GM12878 (cell line): ENCODE measurements around the gene TMEM176A. TPM values are rescaled to one million over a fixed set of nuclear protein-coding genes. Genes with fewer than 3 reads are reported as not detected.

Experiments used
- BCL11A ChIP-seq: IDR thresholded peaks from 2 replicates; pipeline ENCODE4 v1.6.1; 2011; ENCODE audit warnings: low read depth, low read length
- CHD4 ChIP-seq: fragments of 200-600 bp; sonication (generic); IDR thresholded peaks from 2 replicates; pipeline ENCODE4 v1.6.1; 2016; ENCODE audit warnings: mild to moderate bottlenecking
- EED ChIP-seq: sonication (generic); IDR thresholded peaks from 2 replicates; pipeline ENCODE4 v1.6.1; 2016; ENCODE audit warnings: antibody characterized with exemption, low read depth
- ELK1 ChIP-seq: IDR thresholded peaks from 2 replicates; pipeline ENCODE4 v1.6.1; 2012; ENCODE audit warnings: low read depth, low read length, improper control_type of control experiment
- HDAC2 ChIP-seq: fragments of 200-600 bp; sonication (generic); IDR thresholded peaks from 2 replicates; pipeline ENCODE4 v1.6.1; 2017
- HSF1 ChIP-seq: fragments of 150-350 bp; IDR thresholded peaks from 2 replicates; pipeline ENCODE4 v1.6.1; 2014; ENCODE audit warnings: mild to moderate bottlenecking, low read depth, low read length
- IKZF2 ChIP-seq, 2 experiments: fragments of 450-650 bp; IDR thresholded peaks; 2 replicates each; pipeline ENCODE4 v1.6.1; 2017; ENCODE audit warnings: mild to moderate bottlenecking in 2 of 2, moderate library complexity in 2 of 2
- LARP7 ChIP-seq: fragments of 450-650 bp; IDR thresholded peaks from 2 replicates; pipeline ENCODE4 v1.6.1; 2017; ENCODE audit warnings: mild to moderate bottlenecking
- MYB ChIP-seq: fragments of 150-350 bp; IDR thresholded peaks from 2 replicates; pipeline ENCODE4 v1.6.1; 2014; ENCODE audit warnings: mild to moderate bottlenecking, low read depth, low read length, borderline replicate concordance
- NFIC ChIP-seq: IDR thresholded peaks from 2 replicates; pipeline ENCODE4 v1.6.1; 2012; ENCODE audit warnings: low read depth, mild to moderate bottlenecking, inconsistent platforms, low read length, moderate library complexity
- NRF1 ChIP-seq: conservative IDR thresholded peaks from 2 replicates; pipeline ENCODE4 v1.6.1; 2011; ENCODE audit warnings: mild to moderate bottlenecking, low read depth, low read length, improper control_type of control experiment
- REST ChIP-seq: IDR thresholded peaks from 2 replicates; pipeline ENCODE4 v1.6.1; 2012; ENCODE audit warnings: mild to moderate bottlenecking, low read depth, low read length
- RUNX3 ChIP-seq: IDR thresholded peaks from 2 replicates; pipeline ENCODE4 v1.6.1; 2012; ENCODE audit warnings: low read length, inconsistent platforms
- SIN3A ChIP-seq: IDR thresholded peaks from 2 replicates; pipeline ENCODE4 v1.6.1; 2012; ENCODE audit warnings: low read depth, low read length, improper control_type of control experiment
- SMC3 ChIP-seq: IDR thresholded peaks from 2 replicates; pipeline ENCODE4 v1.6.1; 2011; ENCODE audit warnings: low read length, improper control_type of control experiment, borderline replicate concordance
- TARDBP ChIP-seq: IDR thresholded peaks from 2 replicates; pipeline ENCODE4 v1.6.1; 2016; ENCODE audit warnings: borderline replicate concordance
- polyA plus RNA-seq, 11 experiments: library from polyadenylated mRNA; depleted of rRNA in 4 of 11; unstranded in 6 of 11; stranded (reverse) in 5 of 11; fragments of >200 nt; fragmentation: Nextera tagmentation in 4 of 11; fragmentation: Illumina TruSeq in 1 of 11; extraction: Ambion mirVana in 4 of 11; extraction: Trizol in 1 of 11; gene quantifications; 1 replicate in 1 of 11; 2 replicates in 10 of 11; pipeline versions ENCODE4 v1.2.1 to v1.2.3, GENCODE V29; 2011 to 2016; ENCODE audit warnings: inconsistent platforms in 2 of 11, missing spikeins in 2 of 11, low read depth in 1 of 11
- total RNA-seq, 4 experiments: library from RNA; depleted of rRNA in 3 of 4; stranded (reverse); fragments of >200 nt in 3 of 4; fragmentation: Illumina TruSeq in 1 of 4; extraction: Trizol in 1 of 4; gene quantifications; 2 replicates each; pipeline versions ENCODE4 v1.2.1 to v1.2.3, GENCODE V29; 2013 to 2021

TMEM176A gene
- total and polyA plus RNA-seq, 10 of the 15 experiments (the other 5 are each of a cell fraction or from before 2014, with no cell fraction given), result not detected

- TF ChIP-seq REST (no peak), HDAC2 (no peak), EED (0 out of 2 replicates have a peak, but pooled peaks have one; percentile 46), BCL11A (peak; percentile 70; the same call in 1 of the 2 replicates), SMC3 (no peak), ELK1 (no peak), LARP7 (no peak), MYB (no peak), IKZF2 (IDR thresholded peaks at IDR 0.05) (peak; percentile 35 to 41; a peak in 2 of 4 replicates), HSF1 (no peak), TARDBP (no peak), RUNX3 (peak; percentile 92), NRF1 (no peak), CHD4 (no peak), SIN3A (no peak), NFIC (0 out of 2 replicates have a peak, but pooled peaks have one; percentile 33)
Observed at GRCh38 chr7:150755473-150756099, 45.0 kb upstream of the TMEM176A start (continued).
